Endothelial cell of umbilical vein (primary cell): ENCODE results near the gene ARHGAP15. TPM values are rescaled to one million over a fixed set of nuclear protein-coding genes. Genes with fewer than 3 reads are reported as not detected.

Experiments
- BruUV-seq: library from RNA; stranded (reverse); fragments of 400-500 nt; replicated peaks from 2 replicates; lab custom pipeline; 2021; lab: Mats Ljungman, UMichigan
- CTCF ChIA-PET: fragments of 300-600, 350-600 bp; sonication (Branson Sonifier 250); formaldehyde crosslinking; loops from one replicate; lab custom pipeline; 2021; ENCODE audit warnings: antibody characterized with exemption, inconsistent platforms; lab: Charles Lee
- POLR2A ChIA-PET: fragments of 300-600, 350-600 bp; sonication (Branson Sonifier 250); formaldehyde crosslinking; loops from one replicate; lab custom pipeline; 2021; ENCODE audit warnings: antibody characterized with exemption, inconsistent platforms; lab: Charles Lee
- DNase-seq: peaks from one replicate; pipeline ENCODE4 v3.0.0-alpha.2; 2011; ENCODE audit warnings: low read depth, low spot score
- FAIRE-seq: peaks from 2 replicates; lab custom pipeline; 2011; peaks lifted over from hg19 to GRCh38; lab: Jason Lieb, UNC
- H2AFZ ChIP-seq: 2 replicates; pipeline ENCODE4 v1.6.0; 2012; ENCODE audit warnings: low read depth, low read length, control low read depth, inconsistent platforms
- H3K27ac ChIP-seq: 2 replicates; pipeline ENCODE4 v1.5.1; 2011; ENCODE audit warnings: low read depth, mild to moderate bottlenecking, control low read depth, low read length, moderate library complexity; ENCODE audit not compliant: insufficient read depth
- H3K27me3 ChIP-seq, 2 experiments: 2 replicates each; pipeline versions ENCODE4 v1.6.0 to v1.6.1; 2011; ENCODE audit warnings: low read length in 2 of 2, mixed read lengths in 1 of 2; ENCODE audit not compliant: control insufficient read depth in 2 of 2, insufficient read depth in 2 of 2
- H3K36me3 ChIP-seq, 2 experiments: 2 replicates in 1 of 2; 3 replicates in 1 of 2; pipeline ENCODE4 v1.5.1; 2011; ENCODE audit warnings: low read length in 2 of 2, mild to moderate bottlenecking in 1 of 2, moderate library complexity in 1 of 2; ENCODE audit not compliant: control insufficient read depth in 2 of 2, insufficient read depth in 2 of 2; ENCODE audit errors: extremely low read depth in 1 of 2
- H3K4me1 ChIP-seq: 3 replicates; pipeline ENCODE4 v1.5.1; 2011; ENCODE audit warnings: mild to moderate bottlenecking, low read length; ENCODE audit not compliant: control insufficient read depth, insufficient read depth; ENCODE audit errors: extremely low read depth
- H3K4me2 ChIP-seq: 2 replicates; pipeline ENCODE4 v1.6.1; 2011; ENCODE audit warnings: low read length, control low read depth, mixed read lengths; ENCODE audit not compliant: insufficient read depth
- H3K4me3 ChIP-seq, 3 experiments: fragments of 200-600 bp in 1 of 3; sonication (generic), shearing (Covaris generic) in 1 of 3; replicated peaks in 1 of 3; 2 replicates each; pipeline ENCODE4 v1.5.1; 2011 to 2016; ENCODE audit warnings: control low read depth in 3 of 3, low read length in 3 of 3, mild to moderate bottlenecking in 2 of 3, inconsistent platforms in 1 of 3, low read depth in 1 of 3, moderate library complexity in 1 of 3; ENCODE audit not compliant: insufficient read depth in 1 of 3
- H3K79me2 ChIP-seq: 2 replicates; pipeline ENCODE4 v1.6.0; 2012; ENCODE audit warnings: low read length, inconsistent platforms; ENCODE audit not compliant: control insufficient read depth, insufficient read depth
- H3K9ac ChIP-seq: replicated peaks from 2 replicates; pipeline ENCODE3; 2011; ENCODE audit warnings: low read length, control low read depth; ENCODE audit not compliant: insufficient read depth; ENCODE audit errors: extremely low read depth
- H3K9me1 ChIP-seq: replicated peaks from 3 replicates; pipeline ENCODE4 v1.6.0; 2011; ENCODE audit warnings: mild to moderate bottlenecking, low read length; ENCODE audit not compliant: control insufficient read depth, insufficient read depth; ENCODE audit errors: extremely low read depth
- H3K9me3 ChIP-seq: replicated peaks from 2 replicates; pipeline ENCODE4 v1.5.1; 2012; ENCODE audit warnings: low read length, inconsistent platforms; ENCODE audit not compliant: control insufficient read depth, insufficient read depth
- H4K20me1 ChIP-seq: replicated peaks from 2 replicates; pipeline ENCODE3; 2011; ENCODE audit warnings: mild to moderate bottlenecking, low read length; ENCODE audit not compliant: control insufficient read depth, insufficient read depth; ENCODE audit errors: extremely low read depth
- CTCF ChIP-seq, 2 donors: IDR thresholded peaks; 1 replicate in 1 of 2; 2 replicates in 1 of 2; pipeline ENCODE4 v1.5.1; 2011; ENCODE audit warnings: low read length in 2 of 2, mild to moderate bottlenecking in 2 of 2, moderate library complexity in 2 of 2, control low read depth in 1 of 2, inconsistent platforms in 1 of 2, low read depth in 1 of 2; ENCODE audit not compliant: insufficient read depth in 1 of 2; ENCODE audit errors: extremely low read depth in 1 of 2
- EZH2 ChIP-seq: IDR thresholded peaks from 2 replicates; pipeline ENCODE4 v1.6.1; 2012; ENCODE audit warnings: borderline replicate concordance, low read depth, mild to moderate bottlenecking, moderate library complexity, low read length, inconsistent platforms; ENCODE audit not compliant: severe bottlenecking
- FOS ChIP-seq: IDR thresholded peaks from 2 replicates; pipeline ENCODE4 v1.6.1; 2011; ENCODE audit warnings: mild to moderate bottlenecking, low read length, moderate library complexity, borderline replicate concordance; ENCODE audit not compliant: insufficient read depth
- GATA2 ChIP-seq: IDR thresholded peaks from 2 replicates; pipeline ENCODE4 v1.7.0; 2011; ENCODE audit warnings: low read depth, mild to moderate bottlenecking, moderate library complexity, mixed read lengths, low read length; ENCODE audit not compliant: insufficient read length, insufficient read depth
- JUN ChIP-seq: IDR thresholded peaks from 2 replicates; pipeline ENCODE4 v1.6.1; 2011; ENCODE audit warnings: borderline replicate concordance, low read depth; ENCODE audit not compliant: insufficient read length, insufficient read depth
- MYC ChIP-seq: IDR thresholded peaks from one replicate; pipeline ENCODE4 v1.6.1; 2011; ENCODE audit warnings: mild to moderate bottlenecking, low read depth, low read length
- POLR2A ChIP-seq: IDR thresholded peaks from 2 replicates; pipeline ENCODE4 v1.6.1; 2012; ENCODE audit warnings: low read depth, mild to moderate bottlenecking, control low read depth, low read length
- POLR2AphosphoS5 ChIP-seq: IDR thresholded peaks from 2 replicates; pipeline ENCODE4 v1.6.1; 2012; ENCODE audit warnings: low read depth, mild to moderate bottlenecking, control low read depth, low read length, moderate library complexity; ENCODE audit not compliant: insufficient read depth
- dilution Hi-C: fragments of 300-500 bp; cut with MboI; formaldehyde crosslinking; loops from one replicate; pipeline ENCODE4 v1.15.0; 2019; ENCODE audit warnings: low sequenced_read_pairs; ENCODE audit not compliant: extremely low pct_ligation_motif_present
- intact Hi-C: fragments of 100-400 bp; cut with micrococcal nuclease; formaldehyde crosslinking; loops from one replicate; pipeline ENCODE4 v1.10.0; 2022
- polyA plus RNA-seq, 4 experiments: library from polyadenylated mRNA; depleted of rRNA in 3 of 4; stranded (reverse) in 3 of 4; unstranded in 1 of 4; fragments of >200 nt; gene quantifications; 2 replicates each; pipeline versions ENCODE4 v1.2.1 to v1.2.3, GENCODE V29; 2011 to 2012; ENCODE audit warnings: missing spikeins in 1 of 4
- total RNA-seq: library from RNA; stranded (reverse); gene quantifications from 2 replicates; pipeline ENCODE4 v1.2.3, GENCODE V29; 2021
- TF ChIP-seq, protein P1 (sequence below): IDR thresholded peaks from 2 replicates; pipeline ENCODE4 v1.6.1; 2011; ENCODE audit not compliant: insufficient read depth, insufficient read length

ARHGAP15 gene
- total and polyA plus RNA-seq, 2 donors (not counting 3 experiments of a cell fraction or from before 2014, with no cell fraction given) = not detected

DNA sequence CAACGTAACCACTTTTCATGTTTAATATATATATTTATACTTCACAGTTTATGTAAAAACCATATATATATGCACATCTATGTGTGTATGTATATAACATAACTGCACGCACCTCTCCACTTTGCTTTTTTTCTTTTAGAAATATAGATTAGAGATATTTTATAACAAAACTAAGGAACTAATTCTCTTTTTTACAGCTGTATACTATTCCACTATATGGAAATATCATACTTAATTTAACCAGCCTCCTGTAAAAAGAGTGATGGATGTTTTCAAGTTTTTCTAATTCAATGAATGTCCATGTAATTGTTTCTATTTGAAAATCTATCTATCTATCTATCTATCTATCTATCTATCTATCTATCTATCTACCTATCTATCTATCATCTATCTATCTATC, 4.6 kb downstream of the ARHGAP15 start:
- dilution Hi-C loops = no loop called here
- FAIRE-seq = no peak
- no peak overlapping the region for H3K4me3 ChIP-seq
- no peaks in the 10 kb centered on the region for H3K36me3 ChIP-seq
- no peak overlapping the region for H2AFZ ChIP-seq
- H3K4me2 ChIP-seq = no peak overlapping the region
- no peak for DNase-seq
- no peaks in the 10 kb centered on the region for H3K79me2 ChIP-seq
- H3K4me1 ChIP-seq = no peaks in the 10 kb centered on the region
- intact Hi-C loops = no loop called here
- ChIA-PET POLR2A (no interaction called here), CTCF (interaction anchor here (0.7 kb wide), 1 partner anchor 23 kb away, joined by 3 read pairs; no protein-coding TSS in a partner anchor)
- TF ChIP-seq JUN = no peak
- no peak for TF ChIP-seq MYC
- no peak for TF ChIP-seq CTCF (IDR thresholded peaks at IDR 0.05; ENCODE audit: extremely low read depth in 1 of 2, insufficient read depth in 1 of 2, low read depth in 1 of 2, low read length in 2 of 2)
- no peak for TF ChIP-seq FOS
- TF ChIP-seq, protein P1, sequence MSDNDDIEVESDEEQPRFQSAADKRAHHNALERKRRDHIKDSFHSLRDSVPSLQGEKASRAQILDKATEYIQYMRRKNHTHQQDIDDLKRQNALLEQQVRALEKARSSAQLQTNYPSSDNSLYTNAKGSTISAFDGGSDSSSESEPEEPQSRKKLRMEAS = no peak
- TF ChIP-seq GATA2 = no peak
- no peak for TF ChIP-seq POLR2AphosphoS5
- TF ChIP-seq EZH2 = no peak
- TF ChIP-seq POLR2A = no peak
- BruUV-seq = no TSS peak
- H3K9me3 ChIP-seq = no peaks in the 10 kb centered on the region
- H3K27ac ChIP-seq = no peak overlapping the region
- H3K9me1 ChIP-seq = no peaks in the 10 kb centered on the region
- no peak overlapping the region for H3K9ac ChIP-seq
- H3K27me3 ChIP-seq = no peaks in the 10 kb centered on the region
- no peaks in the 10 kb centered on the region for H4K20me1 ChIP-seq
